ENCODE results near the gene LDB1. TPM values are rescaled to one million over a fixed set of nuclear protein-coding genes. Genes with fewer than 3 reads are reported as not detected.

LDB1 gene
- polyA plus RNA-seq, 1 donor, result 82.7 TPM

Other genes with a start within 250 kb of the LDB1 start
- gene ARMH3, start 64.2 kb downstream of the LDB1 start, polyA plus RNA-seq (ENCODE audit: insufficient read length), result 15.2 TPM
- 9.8 TPM for gene HPS6, start 55.0 kb downstream of the LDB1 start, polyA plus RNA-seq (ENCODE audit: insufficient read length)
- 30.7 TPM for gene PPRC1, start 12.7 kb upstream of the LDB1 start, polyA plus RNA-seq (ENCODE audit: insufficient read length)
- gene NOLC1, start 32.0 kb upstream of the LDB1 start, polyA plus RNA-seq (ENCODE audit: insufficient read length), result 66.7 TPM
- 0.94 TPM for gene ELOVL3, start 105.9 kb upstream of the LDB1 start, polyA plus RNA-seq (ENCODE audit: insufficient read length)
- gene PITX3, start 121.1 kb upstream of the LDB1 start, polyA plus RNA-seq (ENCODE audit: insufficient read length), result 25.3 TPM
- 56.2 TPM for gene GBF1, start 125.2 kb upstream of the LDB1 start, polyA plus RNA-seq (ENCODE audit: insufficient read length)

Data from hindlimb muscle (tissue), 1 donor.